HFF-Myc (cell line): ENCODE data around the gene CDC5L.
A peak's percentile ranks its signal among the peaks of the same experiment; 100 is the strongest.

Experiments used
- DNase-seq: peaks from one replicate; pipeline ENCODE4 v3.0.0-alpha.2; 2011; ENCODE audit warnings: low read depth; ENCODE audit errors: extremely low read depth
- H3K4me3 ChIP-seq: replicated peaks from 2 replicates; pipeline ENCODE4 v1.5.1; 2011; ENCODE audit warnings: low read depth, mild to moderate bottlenecking, control low read depth, low read length
- CTCF ChIP-seq: IDR thresholded peaks from 2 replicates; pipeline ENCODE4 v1.5.1; 2012; ENCODE audit warnings: mild to moderate bottlenecking, low read depth, low read length, control low read depth; ENCODE audit errors: missing control alignments

The CDC5L gene

GRCh38 chr6:44485601-44486401, 98.3 kb downstream of the CDC5L start:
- TF ChIP-seq CTCF: no peak
- H3K4me3 ChIP-seq: no peak overlapping the region
- no peak for DNase-seq

- DNase-seq: no peak
- TF ChIP-seq CTCF: no peak
- no peak overlapping the region for H3K4me3 ChIP-seq
Observed at GRCh38 chr6:44487002-44487401, 99.5 kb downstream of the CDC5L start.

GRCh38 chr6:44487586-44487985, 100.1 kb downstream of the CDC5L start:
- no peak overlapping the region for H3K4me3 ChIP-seq
- DNase-seq: no peak
- no peak for TF ChIP-seq CTCF

GRCh38 chr6:44489910-44490604, 102.6 kb downstream of the CDC5L start:
- peak; percentile 96 for DNase-seq
- no peak for TF ChIP-seq CTCF
- H3K4me3 ChIP-seq: no peak overlapping the region

DNA sequence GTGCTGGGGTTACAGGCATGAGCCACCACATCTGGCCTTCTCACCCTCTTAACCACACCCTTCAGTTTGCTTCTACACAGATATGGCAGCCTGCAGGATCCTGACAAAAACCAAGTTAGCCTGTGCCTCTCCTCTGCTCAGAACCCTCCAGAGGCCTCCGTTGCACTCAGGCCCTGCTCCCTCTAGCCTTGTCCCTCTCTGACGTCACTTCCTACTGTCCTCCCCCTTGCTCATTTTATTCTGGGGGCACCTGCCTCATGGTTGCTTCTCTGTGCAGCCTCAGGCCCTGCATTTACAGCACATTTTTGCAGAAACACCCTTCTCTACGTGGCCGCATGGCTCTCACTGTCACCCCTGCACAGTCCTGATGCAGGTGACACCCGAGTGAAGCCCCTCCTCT, 105.6 kb downstream of the CDC5L start:
- DNase-seq: no peak
- TF ChIP-seq CTCF: no peak
- H3K4me3 ChIP-seq: no peak overlapping the region

GRCh38 chr6:44493593-44493992, 106.1 kb downstream of the CDC5L start:
- DNase-seq: no peak
- no peak overlapping the region for H3K4me3 ChIP-seq
- no peak for TF ChIP-seq CTCF
